ACC112 (cell line): ENCODE results near the gene APOA4.
"Not testable (repeated sequence)": the region's sequence is repeated elsewhere in the genome, so short reads cannot be mapped to it uniquely, and the experiment has no call there.

Experiments used
- H2AFZ ChIP-seq: fragments of 200-600 bp; sonication (generic); one replicate; pipeline ENCODE4 v1.6.0; 2017; ENCODE audit warnings: antibody characterized with exemption, low read length; ENCODE audit not compliant: unreplicated experiment
- H3K27ac ChIP-seq: fragments of 200-600 bp; sonication (generic); 2 replicates; pipeline ENCODE4 v1.5.1; 2014; ENCODE audit warnings: low read depth, mild to moderate bottlenecking, antibody characterized with exemption, low read length, moderate library complexity
- H3K27me3 ChIP-seq: fragments of 200-600 bp; sonication (generic); 2 replicates; pipeline ENCODE4 v1.6.1; 2014; ENCODE audit warnings: mild to moderate bottlenecking, antibody characterized with exemption, low read length, moderate library complexity, mixed read lengths; ENCODE audit not compliant: insufficient read depth
- H3K36me3 ChIP-seq: fragments of 200-600 bp; sonication (generic); 2 replicates; pipeline ENCODE4 v1.6.1; 2016; ENCODE audit warnings: mild to moderate bottlenecking, antibody characterized with exemption, low read length, moderate library complexity, mixed read lengths; ENCODE audit not compliant: insufficient read depth
- H3K4me1 ChIP-seq: fragments of 200-600 bp; sonication (generic); one replicate; pipeline ENCODE4 v1.6.1; 2016; ENCODE audit warnings: low read length, mixed read lengths; ENCODE audit not compliant: insufficient read depth, unreplicated experiment, control insufficient read depth
- H3K4me3 ChIP-seq: fragments of 200-600 bp; sonication (generic); 2 replicates; pipeline ENCODE4 v1.5.1; 2014; ENCODE audit warnings: mild to moderate bottlenecking, low read depth, low read length
- H3K79me2 ChIP-seq: fragments of 200-600 bp; sonication (generic); one replicate; pipeline ENCODE4 v1.6.0; 2016; ENCODE audit warnings: low read length; ENCODE audit not compliant: control insufficient read depth, unreplicated experiment, insufficient read depth

The APOA4 gene

GRCh38 chr11:116819049-116819448, 4.1 kb downstream of the APOA4 start:
- H3K27ac ChIP-seq: no peak overlapping the region
- H3K36me3 ChIP-seq: no peaks in the 10 kb centered on the region
- H2AFZ ChIP-seq: no peak overlapping the region
- H3K79me2 ChIP-seq: no peaks in the 10 kb centered on the region
- peaks cover 2% of the 10 kb centered on the region for H3K4me1 ChIP-seq
- H3K27me3 ChIP-seq: no peaks in the 10 kb centered on the region
- H3K4me3 ChIP-seq: no peak overlapping the region

GRCh38 chr11:116814502-116814901, 8.6 kb downstream of the APOA4 start:
- H3K4me1 ChIP-seq: peaks cover 21% of the 10 kb centered on the region

GRCh38 chr11:116813781-116814471, 9.2 kb downstream of the APOA4 start:
- no peak overlapping the region for H3K27ac ChIP-seq

More at GRCh38 chr11:116814502-116814901, 8.6 kb downstream of the APOA4 start:
- Histone ChIP-seq H3K79me2 (no peaks in the 10 kb centered on the region), H3K27ac (no peak overlapping the region), H3K27me3 (no peaks in the 10 kb centered on the region), H3K36me3 (no peaks in the 10 kb centered on the region), H2AFZ (no peak overlapping the region), H3K4me3 (no peak overlapping the region)

GRCh38 chr11:116813170-116813569, 9.9 kb downstream of the APOA4 start:
- H3K27ac ChIP-seq: no peak overlapping the region
- peaks cover 31% of the 10 kb centered on the region for H3K4me1 ChIP-seq
- H2AFZ ChIP-seq: no peak overlapping the region
- H3K36me3 ChIP-seq: no peaks in the 10 kb centered on the region
- H3K79me2 ChIP-seq: no peaks in the 10 kb centered on the region
- no peak overlapping the region for H3K4me3 ChIP-seq
- H3K27me3 ChIP-seq: no peaks in the 10 kb centered on the region

More at GRCh38 chr11:116813781-116814471, 9.2 kb downstream of the APOA4 start:
- Histone ChIP-seq H2AFZ (no peak overlapping the region), H3K4me3 (no peak overlapping the region), H3K79me2 (no peaks in the 10 kb centered on the region), H3K36me3 (no peaks in the 10 kb centered on the region), H3K4me1 (peaks cover 24% of the 10 kb centered on the region), H3K27me3 (no peaks in the 10 kb centered on the region)

- H3K27me3 ChIP-seq: no peaks in the 10 kb centered on the region
- peaks cover 38% of the 10 kb centered on the region for H3K4me1 ChIP-seq
- no peaks in the 10 kb centered on the region for H3K79me2 ChIP-seq
- H3K4me3 ChIP-seq: no peak overlapping the region
- no peak overlapping the region for H2AFZ ChIP-seq
- H3K27ac ChIP-seq: no peak overlapping the region
- H3K36me3 ChIP-seq: no peaks in the 10 kb centered on the region
Observed at GRCh38 chr11:116812109-116812508, 11.0 kb downstream of the APOA4 start.

GRCh38 chr11:116811194-116811593, 11.9 kb downstream of the APOA4 start:
- Histone ChIP-seq H3K27me3 (no peaks in the 10 kb centered on the region), H3K4me3 (no peak overlapping the region), H2AFZ (no peak overlapping the region), H3K27ac (peak overlapping the region; percentile 99; the same call in 1 of the 2 replicates), H3K4me1 (peaks cover 38% of the 10 kb centered on the region), H3K36me3 (no peaks in the 10 kb centered on the region), H3K79me2 (no peaks in the 10 kb centered on the region)

- H3K79me2 ChIP-seq: no peaks in the 10 kb centered on the region
- no peaks in the 10 kb centered on the region for H3K36me3 ChIP-seq
- no peak overlapping the region; the same call in 1 of the 2 replicates for H3K4me3 ChIP-seq
- H3K4me1 ChIP-seq: peaks cover 32% of the 10 kb centered on the region
- no peak overlapping the region for H2AFZ ChIP-seq
- H3K27ac ChIP-seq: peak overlapping the region; percentile 99
- H3K27me3 ChIP-seq: no peaks in the 10 kb centered on the region
Observed at GRCh38 chr11:116808262-116809175, 14.6 kb downstream of the APOA4 start.

GRCh38 chr11:116807601-116808261, 15.4 kb downstream of the APOA4 start:
- H2AFZ ChIP-seq: no peak overlapping the region
- H3K4me3 ChIP-seq: no peak overlapping the region
- no peaks in the 10 kb centered on the region for H3K36me3 ChIP-seq
- no peaks in the 10 kb centered on the region for H3K79me2 ChIP-seq
- H3K4me1 ChIP-seq: peaks cover 31% of the 10 kb centered on the region
- H3K27me3 ChIP-seq: no peaks in the 10 kb centered on the region
- peak overlapping the region; percentile 99 for H3K27ac ChIP-seq

GRCh38 chr11:116804001-116804400, 19.1 kb downstream of the APOA4 start:
- Histone ChIP-seq H3K4me3 (no peak overlapping the region), H3K4me1 (peaks cover 15% of the 10 kb centered on the region), H2AFZ (no peak overlapping the region)

GRCh38 chr11:116801662-116802061, 21.4 kb downstream of the APOA4 start:
- not testable (repeated sequence) for H3K79me2 ChIP-seq, H3K36me3 ChIP-seq, H2AFZ ChIP-seq, H3K4me3 ChIP-seq, H3K4me1 ChIP-seq, H3K27ac ChIP-seq, H3K27me3 ChIP-seq

More at GRCh38 chr11:116804001-116804400, 19.1 kb downstream of the APOA4 start:
- Histone ChIP-seq H3K27me3 (no peaks in the 10 kb centered on the region), H3K79me2 (no peaks in the 10 kb centered on the region), H3K36me3 (no peaks in the 10 kb centered on the region), H3K27ac (no peak overlapping the region)
